Measurements from ENCODE around the gene CYTH3. TPM values are rescaled to one million over a fixed set of nuclear protein-coding genes. Genes with fewer than 3 reads are reported as not detected.
"Not testable (repeated sequence)": the region's sequence is repeated elsewhere in the genome, so short reads cannot be mapped to it uniquely, and the experiment has no call there.

Gene CYTH3
- total RNA-seq, 1 donor from 2014 or later, result 31.1 TPM

DNA sequence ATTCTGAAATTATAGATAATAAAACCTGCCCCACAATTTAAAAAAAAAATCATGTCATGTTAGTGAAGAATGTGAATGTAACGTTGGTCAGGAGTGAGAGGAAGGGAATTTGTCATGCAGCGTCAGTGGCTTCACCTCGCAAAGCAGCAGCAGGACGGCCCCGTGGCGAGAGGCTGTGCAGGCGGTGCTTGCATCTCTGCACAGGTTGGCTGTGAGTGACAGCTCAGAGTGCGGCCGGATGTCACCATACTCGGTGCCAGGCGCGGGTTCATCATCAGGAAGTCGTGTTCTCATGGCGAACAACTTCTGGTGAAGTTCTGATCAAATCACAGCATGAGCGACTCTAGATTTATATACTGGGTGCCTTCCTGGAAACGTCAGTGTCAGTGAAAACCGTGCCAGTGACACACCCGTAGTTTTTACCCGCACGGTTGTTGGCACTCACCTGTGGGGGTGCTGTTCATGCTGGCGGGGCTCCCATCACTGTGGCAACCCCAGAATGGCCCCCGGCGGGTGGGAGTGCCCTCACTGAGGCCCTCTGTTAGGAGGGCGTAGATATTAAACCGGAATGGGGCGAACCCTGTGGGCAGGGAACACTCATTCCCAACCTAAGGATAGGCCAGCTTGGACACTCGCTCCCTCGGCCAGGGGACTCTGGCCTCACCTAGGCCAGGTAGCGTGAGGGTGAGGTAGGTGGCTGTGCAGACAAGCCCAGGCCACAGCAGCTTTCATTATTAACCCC lies 120.3 kb downstream of the CYTH3 start:
- Mint-ChIP-seq H3K36me3 (peaks cover 34% of the 10 kb centered on the region), H3K4me1 (ENCODE audit: unreplicated experiment) (no peaks in the 10 kb centered on the region), H3K27ac (no peak overlapping the region), H3K27me3 (no peaks in the 10 kb centered on the region), H3K4me3 (no peak overlapping the region), H3K9me3 (no peaks in the 10 kb centered on the region)
- TF ChIP-seq, protein P1, sequence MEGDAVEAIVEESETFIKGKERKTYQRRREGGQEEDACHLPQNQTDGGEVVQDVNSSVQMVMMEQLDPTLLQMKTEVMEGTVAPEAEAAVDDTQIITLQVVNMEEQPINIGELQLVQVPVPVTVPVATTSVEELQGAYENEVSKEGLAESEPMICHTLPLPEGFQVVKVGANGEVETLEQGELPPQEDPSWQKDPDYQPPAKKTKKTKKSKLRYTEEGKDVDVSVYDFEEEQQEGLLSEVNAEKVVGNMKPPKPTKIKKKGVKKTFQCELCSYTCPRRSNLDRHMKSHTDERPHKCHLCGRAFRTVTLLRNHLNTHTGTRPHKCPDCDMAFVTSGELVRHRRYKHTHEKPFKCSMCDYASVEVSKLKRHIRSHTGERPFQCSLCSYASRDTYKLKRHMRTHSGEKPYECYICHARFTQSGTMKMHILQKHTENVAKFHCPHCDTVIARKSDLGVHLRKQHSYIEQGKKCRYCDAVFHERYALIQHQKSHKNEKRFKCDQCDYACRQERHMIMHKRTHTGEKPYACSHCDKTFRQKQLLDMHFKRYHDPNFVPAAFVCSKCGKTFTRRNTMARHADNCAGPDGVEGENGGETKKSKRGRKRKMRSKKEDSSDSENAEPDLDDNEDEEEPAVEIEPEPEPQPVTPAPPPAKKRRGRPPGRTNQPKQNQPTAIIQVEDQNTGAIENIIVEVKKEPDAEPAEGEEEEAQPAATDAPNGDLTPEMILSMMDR (conservative IDR thresholded peaks at IDR 0.05), result no peak
- no peak for DNase-seq (ENCODE audit: extremely low spot score, unreplicated experiment)

DNA sequence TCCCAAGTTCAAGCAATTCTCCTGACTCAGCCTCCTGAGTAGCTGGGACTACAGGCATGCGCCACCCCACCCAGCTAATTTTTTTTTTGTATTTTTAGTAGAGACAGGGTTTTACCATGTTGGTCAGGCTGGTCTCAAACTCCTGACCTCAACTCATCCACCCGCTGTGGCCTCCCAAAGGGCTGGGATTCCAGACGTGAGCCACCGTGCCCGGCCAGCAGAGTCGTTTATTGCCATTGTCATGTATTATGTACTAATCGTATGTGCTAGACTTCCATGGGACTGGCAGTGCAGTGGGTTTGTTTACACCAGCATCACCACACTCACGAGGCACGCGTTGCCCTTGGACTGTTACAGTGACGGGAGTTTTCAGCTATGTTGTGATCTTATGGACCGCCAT lies 120.9 kb downstream of the CYTH3 start:
- not testable (repeated sequence) for H3K27me3 Mint-ChIP-seq; DNase-seq (ENCODE audit: extremely low spot score, unreplicated experiment); H3K9me3 Mint-ChIP-seq; H3K4me3 Mint-ChIP-seq; H3K4me1 Mint-ChIP-seq (ENCODE audit: unreplicated experiment); H3K27ac Mint-ChIP-seq
- peaks cover 35% of the 10 kb centered on the region for H3K36me3 Mint-ChIP-seq

DNA sequence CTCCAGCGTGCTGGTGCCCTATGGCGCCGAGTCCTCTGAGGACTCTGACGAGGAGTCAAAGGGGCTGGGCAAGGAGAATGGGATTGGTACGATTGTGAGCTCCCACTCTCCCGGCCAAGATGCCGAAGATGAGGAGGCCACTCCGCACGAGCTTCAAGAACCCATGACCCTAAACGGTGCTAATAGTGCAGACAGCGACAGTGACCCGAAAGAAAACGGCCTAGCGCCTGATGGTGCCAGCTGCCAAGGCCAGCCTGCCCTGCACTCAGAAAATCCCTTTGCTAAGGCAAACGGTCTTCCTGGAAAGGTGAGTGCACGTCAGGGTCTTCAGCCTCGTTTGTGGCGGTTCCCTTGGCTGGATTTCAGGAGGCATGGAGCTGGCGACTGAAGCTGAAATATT lies 122.4 kb downstream of the CYTH3 start:
- TF ChIP-seq, protein P1 (conservative IDR thresholded peaks at IDR 0.05), result no peak
- Mint-ChIP-seq H3K4me1 (ENCODE audit: unreplicated experiment) (no peaks in the 10 kb centered on the region), H3K4me3 (no peak overlapping the region), H3K27ac (no peak overlapping the region), H3K9me3 (no peaks in the 10 kb centered on the region), H3K27me3 (no peaks in the 10 kb centered on the region), H3K36me3 (peaks cover 41% of the 10 kb centered on the region)
- no peak for DNase-seq (ENCODE audit: extremely low spot score, unreplicated experiment)

DNA sequence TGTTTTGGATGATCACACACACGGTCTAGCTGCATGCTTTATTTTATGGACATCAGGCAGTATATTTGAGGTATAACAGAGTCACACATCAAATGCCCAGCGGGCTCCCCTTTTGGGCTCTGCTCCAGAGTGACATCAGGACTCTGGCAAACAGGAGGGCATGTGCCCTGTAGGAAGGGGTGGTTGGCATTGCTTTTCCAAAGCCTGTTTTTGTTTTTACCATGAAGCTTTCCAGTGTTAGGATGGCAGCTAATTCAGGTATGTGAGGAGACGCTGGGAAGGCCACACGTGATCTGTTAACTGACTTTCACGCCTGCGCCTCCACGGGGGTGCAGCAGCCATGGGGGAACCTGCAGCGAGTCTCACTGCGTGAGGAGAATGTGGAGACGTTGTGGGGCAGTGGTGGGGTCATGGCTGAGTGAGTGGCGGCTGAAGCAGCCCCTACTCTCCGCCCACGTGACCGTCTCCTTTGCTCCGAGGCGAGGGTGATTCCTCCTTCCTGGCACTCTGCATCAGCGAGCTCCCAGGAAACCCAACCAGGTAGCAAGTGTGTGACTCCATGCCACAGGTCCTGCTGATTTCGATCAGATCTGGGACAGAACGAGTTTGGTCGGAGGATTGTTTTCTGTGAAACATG lies 123.6 kb downstream of the CYTH3 start:
- DNase-seq (ENCODE audit: extremely low spot score, unreplicated experiment), result peak; percentile 39
- H3K36me3 Mint-ChIP-seq, result peaks cover 39% of the 10 kb centered on the region
- TF ChIP-seq, protein P1 (conservative IDR thresholded peaks at IDR 0.05), result no peak
- no peaks in the 10 kb centered on the region for H3K27me3 Mint-ChIP-seq
- H3K9me3 Mint-ChIP-seq, result no peaks in the 10 kb centered on the region
- no peaks in the 10 kb centered on the region for H3K4me1 Mint-ChIP-seq (ENCODE audit: unreplicated experiment)
- H3K27ac Mint-ChIP-seq, result peak overlapping the region; percentile 82
- H3K4me3 Mint-ChIP-seq, result no peak overlapping the region

DNA sequence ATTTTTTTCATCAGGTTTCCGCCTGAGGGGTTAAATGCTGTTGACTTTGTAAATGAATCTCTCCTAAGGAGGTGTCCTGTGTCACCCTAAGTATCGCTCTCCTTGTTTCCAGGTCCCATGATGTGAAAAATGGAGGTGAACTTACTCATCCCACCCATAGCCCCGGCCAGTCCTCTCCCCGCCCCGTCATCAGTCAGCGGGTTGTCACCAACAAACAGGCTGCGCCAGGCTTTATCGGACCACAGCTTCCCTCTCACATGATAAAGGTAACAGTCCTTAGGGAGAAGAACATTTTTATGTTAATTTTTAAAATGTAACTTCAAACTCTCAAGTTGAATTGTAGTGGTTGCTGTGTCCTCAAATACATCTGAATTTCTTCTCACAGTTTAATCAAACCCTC lies 124.8 kb downstream of the CYTH3 start:
- no peak for DNase-seq (ENCODE audit: extremely low spot score, unreplicated experiment)
- H3K27ac Mint-ChIP-seq, result peak overlapping the region; percentile 47
- H3K27me3 Mint-ChIP-seq, result no peaks in the 10 kb centered on the region
- no peaks in the 10 kb centered on the region for H3K4me1 Mint-ChIP-seq (ENCODE audit: unreplicated experiment)
- H3K36me3 Mint-ChIP-seq, result peaks cover 34% of the 10 kb centered on the region
- no peaks in the 10 kb centered on the region for H3K9me3 Mint-ChIP-seq
- H3K4me3 Mint-ChIP-seq, result peak overlapping the region; percentile 37
- TF ChIP-seq, protein P1 (conservative IDR thresholded peaks at IDR 0.05), result no peak

DNA sequence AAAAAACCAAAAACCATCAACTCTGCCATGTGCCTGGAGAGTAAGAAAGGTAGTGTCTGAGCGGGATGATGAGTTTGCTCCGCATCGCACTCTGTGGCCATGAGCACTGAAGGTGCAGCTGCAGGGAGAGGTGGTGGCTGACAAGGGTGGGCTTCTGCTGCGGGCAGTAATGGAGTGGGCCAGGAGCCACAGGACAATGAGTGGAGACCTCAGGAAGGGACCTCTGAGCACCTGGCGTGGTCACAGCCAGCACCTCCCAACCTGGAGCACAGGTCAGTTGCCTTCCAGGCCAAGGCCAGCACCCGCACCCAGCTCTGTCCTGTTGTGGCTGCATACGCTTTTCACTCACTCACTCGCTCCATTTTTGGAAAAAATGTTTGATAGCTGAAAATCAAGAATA lies 125.8 kb downstream of the CYTH3 start:
- TF ChIP-seq, protein P1 (conservative IDR thresholded peaks at IDR 0.05), result no peak
- H3K4me3 Mint-ChIP-seq, result no peak overlapping the region
- H3K36me3 Mint-ChIP-seq, result peaks cover 33% of the 10 kb centered on the region
- H3K9me3 Mint-ChIP-seq, result no peaks in the 10 kb centered on the region
- H3K27ac Mint-ChIP-seq, result no peak overlapping the region
- peak; percentile 25 for DNase-seq (ENCODE audit: extremely low spot score, unreplicated experiment)
- no peaks in the 10 kb centered on the region for H3K27me3 Mint-ChIP-seq
- no peaks in the 10 kb centered on the region for H3K4me1 Mint-ChIP-seq (ENCODE audit: unreplicated experiment)
